AML-193 (cell line): ENCODE measurements around the gene EFHD2.
"Not testable (repeated sequence)": the region's sequence is repeated elsewhere in the genome, so short reads cannot be mapped to it uniquely, and the experiment has no call there.

ENCODE experiments used
- DNase-seq, 2 experiments: peaks; one replicate each; lab custom pipeline; 2025; lab: John Stamatoyannopoulos, UW

The EFHD2 gene

DNA sequence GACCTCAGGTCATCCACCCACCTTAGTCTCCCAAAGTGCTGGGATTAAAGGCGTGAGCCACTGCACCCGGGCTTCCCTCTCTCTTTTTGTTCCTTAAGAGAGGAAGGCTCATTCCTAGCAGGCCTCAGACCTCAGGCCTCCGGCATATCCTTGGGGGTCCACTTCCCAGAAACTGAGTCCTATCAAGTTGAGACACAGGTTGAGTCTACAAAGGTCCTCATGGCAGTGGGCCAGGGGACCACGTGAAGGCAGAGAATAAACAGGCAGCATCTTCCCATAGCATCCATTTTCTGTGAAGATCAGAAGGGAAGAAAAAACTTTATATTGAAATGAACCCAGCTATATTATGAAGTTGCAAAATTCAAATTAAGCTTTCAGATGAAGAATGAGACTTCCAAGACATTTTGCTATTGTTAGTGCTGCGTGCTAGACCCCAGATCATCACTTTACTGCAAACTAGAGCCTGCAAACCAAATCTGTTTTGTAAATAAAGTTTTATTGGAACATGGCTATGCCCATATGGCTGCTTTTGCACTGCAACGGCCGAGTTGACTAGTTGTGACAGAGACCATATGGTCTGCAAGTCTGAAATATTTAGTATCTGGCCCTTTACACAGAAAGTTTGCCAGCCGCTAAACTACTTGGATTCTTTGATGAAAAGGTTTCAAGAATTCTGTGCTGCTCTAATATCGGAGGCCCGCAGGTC, 43.3 kb downstream of the EFHD2 start:
- DNase-seq, result no peak

DNA sequence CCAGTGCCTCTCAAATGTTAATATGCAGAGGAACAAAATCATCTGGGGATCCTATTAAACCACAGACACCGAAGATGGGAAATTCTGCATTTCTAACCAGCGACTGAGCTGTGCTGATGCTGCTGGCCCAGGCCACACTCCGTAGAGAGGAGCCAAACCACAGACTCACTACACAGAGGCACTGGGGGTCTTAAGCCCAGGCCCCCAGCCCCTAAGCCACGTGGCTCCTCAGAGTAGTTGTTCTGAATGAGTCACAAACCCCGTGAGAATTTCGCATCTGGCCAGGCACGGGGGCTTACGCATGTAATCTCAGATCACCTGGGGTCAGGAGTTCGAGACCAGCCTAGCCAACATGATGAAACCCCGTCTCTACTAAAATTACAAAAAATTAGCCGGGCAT, 44.0 kb downstream of the EFHD2 start:
- no peak for DNase-seq

DNA sequence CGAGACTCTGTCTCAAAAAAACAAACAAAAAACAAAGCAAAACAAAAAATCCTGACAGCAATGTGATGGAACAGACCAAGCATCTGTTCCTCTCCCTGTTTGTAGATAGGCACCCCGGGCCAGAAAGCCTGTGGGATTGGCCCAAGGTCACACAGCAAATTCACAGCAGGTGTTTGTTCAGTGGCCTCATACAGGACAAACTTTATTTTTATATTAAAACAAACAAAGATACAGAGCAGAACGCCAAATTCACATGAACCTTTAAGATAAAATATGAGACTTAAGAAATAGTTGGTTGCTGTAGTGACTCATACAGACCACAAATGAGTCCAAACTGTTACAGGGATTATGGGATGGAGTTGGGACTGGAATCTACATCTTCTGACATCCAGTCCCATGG, 44.6 kb downstream of the EFHD2 start:
- DNase-seq, result no peak

DNA sequence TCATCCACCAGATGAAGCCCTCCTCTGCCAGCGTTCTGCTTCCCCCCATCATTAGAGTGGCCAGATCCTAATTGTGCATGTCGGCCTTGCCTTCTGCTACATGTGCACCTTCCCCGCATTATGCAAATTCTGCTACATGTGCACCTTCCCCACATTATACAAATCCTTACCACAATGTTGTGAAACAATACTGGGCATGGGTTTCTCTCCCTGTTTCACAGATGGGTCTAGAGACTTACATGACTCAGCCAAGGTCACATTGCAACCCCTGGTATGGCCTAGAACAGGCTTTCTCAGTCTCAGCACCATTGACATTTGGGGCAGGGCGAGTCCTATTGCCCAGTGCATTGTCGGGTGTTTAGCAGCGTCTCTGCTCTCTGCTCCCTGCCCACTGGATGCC, 45.8 kb downstream of the EFHD2 start:
- DNase-seq, result no peak

DNA sequence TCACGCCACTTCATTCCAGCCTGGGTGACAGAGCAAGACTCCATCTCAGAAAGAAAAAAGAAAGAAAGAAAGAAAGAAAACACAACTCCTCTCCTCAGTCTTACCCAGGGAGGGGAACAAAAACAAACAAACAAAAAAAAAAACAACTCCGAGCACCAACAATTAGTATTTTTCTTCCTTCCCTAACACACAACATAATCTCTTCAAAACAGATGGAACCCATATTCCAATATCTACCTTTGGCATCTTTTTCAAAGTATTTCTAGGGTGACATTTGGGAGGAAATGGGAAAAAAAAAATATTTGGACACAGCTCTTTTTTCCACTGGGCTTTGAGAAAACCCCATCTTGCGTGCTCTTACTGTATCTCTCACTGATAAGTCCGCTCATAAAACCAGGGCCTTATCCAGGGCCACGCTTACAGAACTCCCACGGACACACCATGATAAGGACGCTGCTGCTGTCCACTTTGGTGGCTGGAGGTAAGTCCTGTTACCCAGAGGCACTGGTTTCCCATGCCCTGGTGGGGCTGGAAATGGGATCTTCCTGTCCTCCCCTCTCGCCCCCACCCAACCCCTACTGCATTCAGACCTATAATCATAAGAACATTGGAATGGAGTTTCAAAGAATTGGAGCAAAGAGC, 46.7 kb downstream of the EFHD2 start, which contains the start of gene CELA2A:
Gene CELA2A (plus strand): TSS at position 420 of the 642 bp plus-strand sequence. CDS start 22 bp downstream, at position 442.
- no peak for DNase-seq

DNA sequence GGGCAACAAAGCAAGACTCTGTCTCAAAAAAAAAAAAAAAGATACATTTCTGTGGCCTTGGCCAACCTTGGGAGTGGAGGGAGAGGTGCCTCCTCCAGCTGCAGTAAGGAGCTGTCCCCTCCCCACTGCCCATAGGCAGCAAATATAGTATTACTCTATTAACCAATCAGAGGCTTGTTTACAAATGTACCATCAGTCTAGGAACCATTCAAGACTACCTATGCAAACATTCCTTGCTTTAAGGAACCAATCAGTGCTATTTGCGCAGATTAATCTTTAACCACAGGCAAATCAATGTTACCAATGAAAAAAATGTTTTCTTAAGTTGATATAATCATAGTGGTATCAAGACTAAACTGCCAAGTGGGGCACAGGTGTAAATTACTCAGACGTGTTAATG, 47.9 kb downstream of the EFHD2 start:
- DNase-seq, result no peak

DNA sequence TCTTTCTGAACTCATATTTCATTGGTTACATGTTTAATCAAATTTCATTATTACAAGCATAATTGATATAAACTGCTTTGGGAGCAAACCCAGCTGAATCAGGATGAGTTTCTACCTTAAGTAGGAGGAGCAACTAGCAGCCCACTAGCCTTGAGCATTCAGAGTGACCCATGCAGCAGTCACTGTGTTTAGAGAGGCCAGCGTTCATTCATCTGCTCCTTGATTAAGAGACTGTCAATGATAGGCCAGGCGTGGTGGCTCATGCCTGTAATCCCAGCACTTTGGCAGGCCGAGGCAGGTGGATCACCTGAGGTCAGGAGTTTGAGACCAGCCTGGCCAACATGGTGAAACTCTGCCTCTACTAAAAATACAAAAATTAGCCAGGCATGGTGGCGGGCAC, 48.7 kb downstream of the EFHD2 start:
- not testable (repeated sequence) for DNase-seq

DNA sequence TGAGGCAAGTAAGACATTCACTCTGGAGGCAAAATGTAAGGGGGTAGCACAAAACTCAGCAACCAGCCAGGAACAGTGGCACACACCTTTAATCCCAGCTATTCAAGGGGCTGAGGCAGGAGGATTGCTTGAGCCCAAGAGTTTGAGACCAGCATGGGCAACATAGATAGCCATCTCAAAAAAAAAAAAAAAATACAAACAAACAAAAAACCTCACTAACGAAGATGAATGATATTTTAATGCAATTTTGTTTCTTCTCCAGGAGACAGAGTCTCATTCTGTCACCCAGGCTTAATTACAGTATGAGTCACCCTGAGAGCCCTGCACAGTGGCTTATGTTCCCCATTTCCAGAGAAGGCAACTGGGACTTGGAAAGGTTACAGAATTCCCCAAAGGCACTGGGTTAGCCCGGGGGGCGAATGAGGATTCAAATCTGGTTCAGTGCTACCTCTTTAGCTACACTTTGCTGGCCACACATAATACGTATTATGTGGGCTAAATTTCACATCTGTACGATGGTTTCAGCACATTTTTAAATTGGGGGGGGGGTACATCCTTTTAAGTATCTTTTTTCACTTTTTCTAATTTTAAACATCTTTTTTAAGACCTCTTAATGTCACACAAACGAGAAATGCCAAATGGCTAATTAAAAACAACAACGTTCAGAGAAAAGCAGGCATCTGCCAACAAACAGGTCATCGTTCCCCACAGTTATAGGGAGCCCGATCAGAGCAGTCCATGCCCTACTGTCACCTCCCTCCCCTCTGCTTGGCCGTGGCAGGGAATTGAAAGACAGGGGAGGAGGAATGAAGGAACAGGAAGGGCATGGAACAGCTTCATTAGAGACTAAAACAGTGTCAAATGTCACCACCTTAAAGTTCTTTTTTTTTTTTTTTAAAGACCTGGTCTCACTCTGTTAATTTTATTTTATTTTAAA, 50.4 kb downstream of the EFHD2 start:
- no peak for DNase-seq

DNA sequence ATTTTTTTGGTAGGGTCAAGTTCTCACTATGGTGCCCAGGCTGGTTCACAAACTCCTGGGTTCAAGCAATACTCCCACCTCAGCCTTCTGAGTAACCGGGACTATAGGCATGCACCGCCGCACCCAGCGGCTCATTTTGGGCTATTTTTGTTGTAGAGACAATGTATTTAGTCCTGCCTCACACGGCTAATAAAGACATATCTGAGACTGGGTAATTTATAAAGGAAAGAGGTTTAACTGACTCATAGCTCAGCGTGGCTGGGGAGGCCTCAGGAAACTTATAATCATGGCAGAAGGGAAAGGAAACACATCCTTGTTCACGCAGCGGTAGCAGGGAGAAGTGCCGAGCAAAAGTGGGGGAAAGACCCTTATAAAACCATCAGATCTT, 51.0 kb downstream of the EFHD2 start:
- DNase-seq, result no peak

DNA sequence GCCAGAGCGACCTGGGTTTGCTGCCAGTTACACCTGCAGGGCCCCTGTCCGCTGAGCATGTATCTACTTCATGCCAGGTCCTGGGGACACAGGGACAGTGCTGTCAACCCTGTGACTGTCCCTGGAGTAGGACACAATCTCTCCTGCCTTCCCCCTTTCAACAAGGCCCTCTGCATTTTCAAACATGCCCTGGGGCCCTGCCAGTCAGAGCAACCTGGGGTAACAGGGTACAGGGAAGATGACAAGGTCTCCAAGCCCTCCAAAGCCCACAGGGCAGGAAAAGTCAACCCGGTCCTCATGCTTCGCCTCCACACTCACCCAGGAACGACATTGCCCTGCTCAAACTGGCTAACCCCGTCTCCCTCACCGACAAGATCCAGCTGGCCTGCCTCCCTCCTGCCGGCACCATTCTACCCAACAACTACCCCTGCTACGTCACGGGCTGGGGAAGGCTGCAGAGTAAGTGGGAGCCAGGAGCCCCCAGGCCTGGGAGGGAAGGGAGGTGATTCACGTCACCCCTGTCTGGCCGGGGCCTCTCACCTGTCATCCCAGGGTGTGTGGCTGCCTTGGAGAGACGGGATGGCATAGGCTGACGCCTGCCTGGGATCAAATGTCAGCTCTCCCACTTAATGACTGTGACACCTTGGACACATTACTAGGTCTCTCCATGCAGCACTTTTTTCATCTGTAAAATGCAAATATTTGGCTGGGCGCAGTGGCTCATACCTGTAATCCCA, 53.5 kb downstream of the EFHD2 start:
- not testable (repeated sequence) for DNase-seq

DNA sequence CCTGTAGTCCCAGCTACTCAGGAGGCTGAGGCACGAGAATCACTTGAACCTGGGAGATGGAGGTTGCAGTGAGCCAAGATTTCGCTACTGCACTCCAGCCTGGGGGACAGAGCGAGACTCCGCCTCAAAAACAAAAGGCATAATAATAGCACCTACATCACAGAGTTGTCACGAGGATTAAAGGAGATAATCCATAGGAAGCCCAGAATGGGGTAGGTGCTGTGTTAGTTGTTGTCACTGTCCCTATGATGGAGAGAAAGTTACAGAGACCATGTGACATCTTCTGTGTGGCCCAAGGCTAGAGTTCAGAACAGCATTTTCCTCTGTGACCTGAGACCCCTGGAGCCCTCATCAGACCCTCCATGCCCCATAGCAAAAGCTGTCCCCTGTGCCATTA, 54.2 kb downstream of the EFHD2 start:
- DNase-seq, result not testable (repeated sequence)

DNA sequence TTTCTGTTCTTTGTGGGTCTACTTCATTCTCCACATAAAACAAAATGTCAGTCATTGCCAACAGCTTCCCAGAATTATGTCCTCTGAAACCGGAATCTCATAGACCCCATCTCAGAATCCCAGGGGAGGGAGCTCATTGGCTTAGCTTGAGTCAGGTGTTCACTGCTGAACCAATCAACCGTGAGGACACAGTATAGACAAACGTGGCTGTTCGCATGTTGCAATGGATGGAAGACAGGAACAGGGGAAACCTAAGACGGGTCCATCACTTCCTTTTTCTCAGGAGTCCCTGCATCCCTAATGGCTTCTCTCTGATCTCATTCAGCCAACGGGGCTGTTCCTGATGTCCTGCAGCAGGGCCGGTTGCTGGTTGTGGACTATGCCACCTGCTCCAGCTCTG, 56.0 kb downstream of the EFHD2 start:
- DNase-seq, result no peak

DNA sequence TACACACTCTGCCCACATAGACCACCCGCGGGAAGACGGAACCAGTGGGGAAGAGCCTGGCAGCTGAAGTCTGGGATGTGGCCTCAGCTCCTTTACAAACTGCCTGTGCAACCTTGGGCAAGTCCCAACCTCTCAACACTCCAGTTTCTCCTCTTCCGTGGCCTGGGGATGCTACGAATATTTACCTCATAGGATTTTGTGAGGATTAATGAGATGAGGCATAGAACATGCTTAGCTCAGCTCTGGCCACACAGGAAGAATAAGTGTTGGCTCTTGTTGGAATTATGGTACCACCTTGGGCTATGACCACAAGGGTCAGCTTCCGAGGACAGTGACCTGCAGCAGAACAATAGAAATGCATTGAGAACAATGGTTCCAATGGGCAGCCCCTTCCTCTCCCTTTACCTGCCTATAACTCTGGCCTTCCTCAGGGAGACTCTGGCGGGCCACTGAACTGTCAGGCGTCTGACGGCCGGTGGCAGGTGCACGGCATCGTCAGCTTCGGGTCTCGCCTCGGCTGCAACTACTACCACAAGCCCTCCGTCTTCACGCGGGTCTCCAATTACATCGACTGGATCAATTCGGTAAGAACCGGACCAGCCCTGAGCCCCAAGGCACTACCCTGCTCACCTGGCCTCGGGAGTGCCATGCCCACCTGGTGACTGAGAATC, 57.4 kb downstream of the EFHD2 start:
- DNase-seq, result not testable (repeated sequence)

DNA sequence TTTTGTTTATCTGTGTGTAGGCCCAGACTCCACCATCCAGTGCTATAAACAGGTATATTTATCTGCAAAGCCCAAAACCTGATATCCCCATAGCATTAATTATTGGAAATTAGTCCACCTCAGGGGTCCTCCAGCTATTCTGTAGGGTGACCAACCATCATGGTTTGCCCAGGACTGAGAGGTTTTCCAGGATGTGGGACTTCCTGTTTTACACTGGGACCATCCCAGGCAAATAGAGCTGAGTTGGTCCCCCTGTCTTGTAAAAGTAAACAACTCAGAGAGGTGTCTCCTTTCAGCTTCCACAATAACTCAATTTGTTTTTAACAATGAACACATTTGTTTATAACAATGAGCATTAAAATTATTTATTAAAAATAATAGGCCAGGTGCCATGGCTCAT, 58.5 kb downstream of the EFHD2 start:
- no peak for DNase-seq

DNA sequence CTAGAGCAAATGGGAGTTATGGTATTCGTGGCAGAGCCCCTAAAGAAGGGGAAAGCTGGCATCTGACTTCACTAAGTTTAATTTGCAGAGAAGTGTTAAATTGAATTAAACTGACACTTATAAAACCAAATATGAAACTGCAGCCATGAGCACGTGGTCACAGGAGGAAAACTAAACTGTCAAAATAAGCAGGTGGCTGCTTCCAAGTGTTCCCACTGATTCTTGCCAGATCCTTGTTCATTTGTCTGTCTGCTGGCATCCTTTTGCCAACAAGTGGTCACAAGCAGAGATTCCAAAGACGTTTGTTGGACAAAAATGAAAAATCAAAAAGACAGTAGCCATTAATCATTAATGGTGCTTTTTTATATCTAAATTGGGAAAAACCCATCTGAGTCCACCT, 59.7 kb downstream of the EFHD2 start:
- no peak for DNase-seq

DNA sequence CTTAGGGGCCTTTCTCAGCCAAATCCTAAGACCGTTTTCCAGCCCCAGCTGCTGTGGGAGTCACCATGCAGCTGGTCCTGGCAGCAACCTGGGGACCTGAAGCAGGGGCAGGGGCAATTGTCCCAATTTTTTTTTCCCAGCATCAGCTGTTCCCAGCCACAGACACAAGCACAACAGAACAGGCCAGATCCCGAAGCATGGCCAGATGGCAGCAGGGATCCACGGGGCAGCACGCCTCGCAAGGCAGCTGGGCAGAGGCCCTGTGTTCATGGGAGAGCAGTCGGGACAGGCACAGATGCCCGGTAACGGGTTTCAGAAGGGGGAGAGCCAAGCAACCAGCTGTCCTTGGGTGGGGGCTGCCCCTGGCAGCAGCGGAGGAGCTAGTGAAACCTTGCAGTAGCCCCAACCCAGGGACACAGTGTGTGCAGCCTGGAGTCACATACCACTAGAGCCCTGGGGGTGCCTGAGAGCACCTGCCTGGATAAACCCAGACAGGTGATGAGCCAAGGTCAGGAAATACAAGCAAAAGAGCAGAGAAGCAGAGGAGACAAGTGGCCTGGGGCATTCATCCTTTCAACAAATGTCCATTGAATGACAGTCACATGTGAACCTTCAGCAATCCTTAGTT, 60.2 kb downstream of the EFHD2 start:
- DNase-seq, result not testable (repeated sequence)

DNA sequence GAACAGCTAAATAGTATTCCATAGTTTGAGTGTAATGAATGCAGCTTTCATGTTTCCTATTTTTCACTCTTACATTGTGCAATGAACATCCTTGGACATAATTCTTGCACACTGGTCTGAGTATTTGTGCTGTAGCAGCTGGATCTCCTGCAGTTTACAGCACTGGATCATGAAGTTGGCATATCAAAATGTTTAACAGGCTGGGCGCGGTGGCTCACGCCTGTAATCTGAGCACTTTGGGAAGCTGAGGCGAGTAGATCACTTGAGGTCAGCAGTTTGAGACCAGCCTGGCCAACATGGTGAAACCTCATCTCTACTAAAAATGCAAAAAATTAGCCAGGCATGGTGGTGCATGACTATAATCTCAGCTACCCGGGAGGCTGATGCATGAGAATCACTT, 61.4 kb downstream of the EFHD2 start:
- DNase-seq, result not testable (repeated sequence)

DNA sequence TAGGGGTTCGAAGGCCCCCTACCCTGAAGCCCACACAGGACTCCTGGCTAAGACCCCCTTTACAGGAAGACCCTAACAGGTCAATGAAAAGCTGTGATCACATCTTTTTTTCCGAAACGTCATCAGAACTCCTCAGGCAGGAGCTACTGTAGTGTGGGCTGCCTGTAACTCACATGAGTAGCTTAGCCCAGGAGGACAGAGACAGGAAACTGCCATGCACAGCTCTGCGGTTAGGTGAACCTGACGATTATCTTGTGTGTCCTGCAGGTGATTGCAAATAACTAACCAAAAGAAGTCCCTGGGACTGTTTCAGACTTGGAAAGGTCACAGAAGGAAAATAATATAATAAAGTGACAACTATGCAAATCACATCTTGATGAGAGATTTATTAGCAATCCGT, 62.0 kb downstream of the EFHD2 start:
- not testable (repeated sequence) for DNase-seq

DNA sequence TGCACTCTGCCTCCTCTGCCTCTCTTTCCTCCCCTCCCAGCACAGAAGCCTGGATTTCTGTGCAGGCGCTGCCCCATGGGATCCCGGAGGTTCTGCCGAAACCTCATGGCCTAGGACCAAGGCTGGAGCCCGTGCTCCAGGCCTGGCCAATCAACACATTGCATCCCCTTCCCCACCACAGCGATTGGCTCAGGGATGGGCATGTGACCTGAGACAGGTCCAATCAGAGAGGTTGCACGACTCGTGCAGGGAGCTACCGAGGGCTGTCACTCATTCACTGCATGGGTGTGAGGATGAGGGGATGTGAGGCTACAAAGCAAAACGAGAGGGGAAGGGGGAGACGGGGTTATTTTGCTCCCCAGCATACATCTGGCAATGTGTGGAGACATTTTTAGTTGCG, 62.9 kb downstream of the EFHD2 start:
- no peak for DNase-seq

DNA sequence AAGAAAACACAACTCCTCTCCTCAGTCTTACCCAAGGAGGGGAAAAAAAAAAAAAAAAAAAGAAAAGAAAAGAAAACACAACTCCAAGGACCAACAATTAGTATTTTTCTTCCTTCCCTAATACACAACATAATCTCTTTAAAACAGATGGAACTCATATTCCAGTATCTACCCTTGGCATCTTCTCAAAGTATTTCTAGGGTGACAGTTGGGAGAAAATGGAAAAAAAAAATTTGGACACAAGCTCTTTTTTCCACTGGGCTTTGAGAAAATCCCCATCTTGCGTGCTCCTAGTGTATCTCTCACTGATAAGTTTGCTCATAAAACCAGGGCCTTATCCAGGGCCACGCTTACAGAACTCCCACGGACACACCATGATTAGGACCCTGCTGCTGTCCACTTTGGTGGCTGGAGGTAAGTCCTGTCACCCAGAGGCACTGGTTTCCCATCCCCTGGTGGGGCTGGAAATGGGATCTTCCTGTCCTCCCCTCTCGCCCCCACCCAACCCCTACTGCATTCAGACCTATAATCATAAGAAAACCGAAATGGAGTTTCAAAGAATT, 66.1 kb downstream of the EFHD2 start, which contains the start of gene CELA2B:
Gene CELA2B (plus strand): TSS at position 353 of the 563 bp plus-strand sequence. CDS start 22 bp downstream, at position 375.
- DNase-seq, result no peak
